Neuronal stem cell (in vitro differentiated cells): ENCODE results near the gene VPS9D1. TPM values are rescaled to one million over a fixed set of nuclear protein-coding genes. Genes with fewer than 3 reads are reported as not detected.

Experiments used
- DNase-seq: peaks from one replicate; pipeline ENCODE4 v3.0.0-alpha.2; 2013; ENCODE audit warnings: low spot score
- H2AFZ ChIP-seq: one replicate; pipeline ENCODE4 v1.6.1; 2013; ENCODE audit warnings: mild to moderate bottlenecking, low read length, inconsistent platforms
- H2AK5ac ChIP-seq: 2 replicates; pipeline ENCODE4 v1.6.1; 2013; ENCODE audit warnings: low read depth, mild to moderate bottlenecking, inconsistent platforms, low read length, moderate library complexity, mixed read lengths
- H2BK120ac ChIP-seq: 2 replicates; pipeline ENCODE4 v1.6.1; 2013; ENCODE audit warnings: low read depth, mild to moderate bottlenecking, inconsistent platforms, low read length, moderate library complexity, mixed read lengths
- H2BK12ac ChIP-seq: one replicate; pipeline ENCODE4 v1.6.1; 2013; ENCODE audit warnings: low read length, inconsistent platforms
- H2BK15ac ChIP-seq: 2 replicates; pipeline ENCODE4 v1.6.1; 2013; ENCODE audit warnings: mild to moderate bottlenecking, low read length, inconsistent platforms, mixed read lengths
- H2BK5ac ChIP-seq: one replicate; pipeline ENCODE4 v1.6.1; 2013; ENCODE audit warnings: inconsistent platforms, mild to moderate bottlenecking, low read length, moderate library complexity
- H3K14ac ChIP-seq: one replicate; pipeline ENCODE4 v1.6.1; 2013; ENCODE audit warnings: low read length, inconsistent platforms
- H3K18ac ChIP-seq: 2 replicates; pipeline ENCODE4 v1.6.1; 2013; ENCODE audit warnings: low read length, inconsistent platforms
- H3K23ac ChIP-seq: 2 replicates; pipeline ENCODE4 v1.6.1; 2013; ENCODE audit warnings: low read depth, mild to moderate bottlenecking, mixed read lengths, low read length, inconsistent platforms; ENCODE audit not compliant: poor library complexity
- H3K27ac ChIP-seq: replicated peaks from 3 replicates; pipeline ENCODE4 v1.5.1; 2013; ENCODE audit warnings: low read length, inconsistent platforms
- H3K27me3 ChIP-seq, 3 experiments: 2 replicates each; pipeline ENCODE4 v1.6.1; 2013; ENCODE audit warnings: low read length in 3 of 3, mild to moderate bottlenecking in 2 of 3, inconsistent platforms in 1 of 3, low read depth in 1 of 3, mixed read lengths in 1 of 3, moderate library complexity in 1 of 3; ENCODE audit not compliant: control insufficient read depth in 3 of 3, insufficient read depth in 3 of 3
- H3K36me3 ChIP-seq, 2 donors: replicated peaks in 1 of 2; 2 replicates each; pipeline ENCODE4 v1.6.1; 2013; ENCODE audit warnings: low read length in 2 of 2; ENCODE audit not compliant: control insufficient read depth in 2 of 2, insufficient read depth in 2 of 2
- H3K4ac ChIP-seq: 2 replicates; pipeline ENCODE4 v1.6.1; 2013; ENCODE audit warnings: inconsistent platforms, mild to moderate bottlenecking, low read length, moderate library complexity
- H3K4me1 ChIP-seq, 2 donors: 1 replicate in 1 of 2; 2 replicates in 1 of 2; pipeline ENCODE4 v1.6.1; 2013; ENCODE audit warnings: low read length in 2 of 2, low read depth in 1 of 2; ENCODE audit not compliant: control insufficient read depth in 2 of 2, insufficient read depth in 1 of 2
- H3K4me2 ChIP-seq: one replicate; pipeline ENCODE4 v1.6.1; 2013; ENCODE audit warnings: mild to moderate bottlenecking, low read length, inconsistent platforms; ENCODE audit not compliant: insufficient read depth, poor library complexity, severe bottlenecking
- H3K4me3 ChIP-seq, 2 donors: 2 replicates each; pipeline ENCODE4 v1.5.1; 2013; ENCODE audit warnings: low read length in 2 of 2, mild to moderate bottlenecking in 2 of 2, inconsistent platforms in 1 of 2, moderate library complexity in 1 of 2
- H3K79me1 ChIP-seq: one replicate; pipeline ENCODE4 v1.6.1; 2013; ENCODE audit warnings: low read depth, mild to moderate bottlenecking, inconsistent platforms, low read length, moderate library complexity
- H3K9ac ChIP-seq: one replicate; pipeline ENCODE4 v1.6.1; 2013; ENCODE audit warnings: mild to moderate bottlenecking, low read depth, low read length, inconsistent platforms; ENCODE audit not compliant: poor library complexity
- H3K9me3 ChIP-seq, 2 donors: replicated peaks in 1 of 2; 2 replicates each; pipeline versions ENCODE3 to v1.6.1; 2013; ENCODE audit warnings: low read length in 2 of 2, mild to moderate bottlenecking in 2 of 2, inconsistent platforms in 1 of 2, low read depth in 1 of 2, mixed read lengths in 1 of 2, moderate library complexity in 1 of 2; ENCODE audit not compliant: control insufficient read depth in 2 of 2, insufficient read depth in 1 of 2
- H4K8ac ChIP-seq: one replicate; pipeline ENCODE4 v1.6.1; 2013; ENCODE audit warnings: low read depth, mild to moderate bottlenecking, inconsistent platforms, low read length, moderate library complexity
- H4K91ac ChIP-seq: one replicate; pipeline ENCODE4 v1.6.1; 2013; ENCODE audit warnings: low read length, low read depth, mild to moderate bottlenecking, inconsistent platforms; ENCODE audit not compliant: poor library complexity
- WGBS, 2 donors: extraction: QIAGEN DNeasy Blood & Tissue Kit; methylation state at CpG; one replicate each; pipeline ENCODE4 v1.1.7; 2013; ENCODE audit warnings: missing lambda C conversion rate in 2 of 2, mixed read lengths in 1 of 2; ENCODE audit not compliant: insufficient read length in 2 of 2, insufficient replicate concordance in 1 of 2; ENCODE audit errors: extremely low coverage in 2 of 2; 5-methylcytosine and 5-hydroxymethylcytosine counted together
- polyA plus RNA-seq, 2 experiments: library from polyadenylated mRNA; stranded (reverse); fragments of 200-250 nt; gene quantifications; one replicate each; pipeline ENCODE4 v1.2.3, GENCODE V29; 2013

Gene VPS9D1
- 5.9 TPM for polyA plus RNA-seq (2013, experiment 1 of 2)
- polyA plus RNA-seq (2013, experiment 2 of 2), result 6.0 TPM

- Histone ChIP-seq H3K14ac (peak within 1 kb of the TSS; percentile 76), H3K79me1 (peaks cover 7% of the 10 kb centered on the region), H3K9ac (peak within 1 kb of the TSS; percentile 93), H2BK12ac (peak within 1 kb of the TSS; percentile 58), H2BK15ac (peak within 1 kb of the TSS; percentile 67), H3K9me3 (no peaks in the 10 kb centered on the region), H4K91ac (no peak within 1 kb of the TSS), H3K27me3 (peaks cover 0 to 17% (median 5%) of the 10 kb centered on the region in 3 experiments), H3K23ac (peak within 1 kb of the TSS; percentile 99), H3K4me2 (peak within 1 kb of the TSS; percentile 100), H2AFZ (peak within 1 kb of the TSS; percentile 99), H3K27ac (peak within 1 kb of the TSS; percentile 86), H3K4ac (no peak within 1 kb of the TSS), H3K4me1 (peaks cover 10 to 13% of the 10 kb centered on the region in 2 donors), H4K8ac (peak within 1 kb of the TSS; percentile 65), H3K18ac (peak within 1 kb of the TSS; percentile 99), H2BK5ac (peak within 1 kb of the TSS; percentile 29), H3K36me3 (peaks cover 14 to 29% of the 10 kb centered on the region in 2 donors), H2BK120ac (no peak within 1 kb of the TSS), H3K4me3 (peak within 1 kb of the TSS; percentile 92 to 97), H2AK5ac (no peak within 1 kb of the TSS)
- DNase-seq, result peak; percentile 81
- WGBS, 2 donors, result no CpG with 5 or more reads among the region's 103 CpGs
Measured at GRCh38 chr16:89720813-89721545, at the start of gene VPS9D1, which contains the start of gene ZNF276. Gene VPS9D1 (minus strand): TSS chr16:89720898. CDS start chr16:89720861, 37 bp downstream. Gene ZNF276 (plus strand): TSS chr16:89721537. CDS start chr16:89721641, 104 bp downstream.

GRCh38 chr16:89770367-89770766 lies 49.7 kb upstream of the VPS9D1 start:
- Histone ChIP-seq H3K27me3 (no peaks in the 10 kb centered on the region), H3K4me2 (no peak overlapping the region), H3K18ac (no peak overlapping the region), H2BK12ac (no peak overlapping the region), H3K9me3 (no peaks in the 10 kb centered on the region), H2BK5ac (no peak overlapping the region), H3K14ac (no peak overlapping the region), H3K36me3 (peaks cover 51 to 96% of the 10 kb centered on the region in 2 donors), H3K23ac (no peak overlapping the region), H2BK15ac (no peak overlapping the region), H2AK5ac (no peak overlapping the region), H3K79me1 (no peaks in the 10 kb centered on the region), H3K27ac (no peak overlapping the region), H4K8ac (no peak overlapping the region), H4K91ac (no peak overlapping the region), H3K4me3 (no peak overlapping the region), H2BK120ac (no peak overlapping the region), H3K4ac (no peak overlapping the region), H3K4me1 (no peaks in the 10 kb centered on the region), H2AFZ (no peak overlapping the region), H3K9ac (no peak overlapping the region)
- DNase-seq, result no peak
- no CpG with 5 or more reads among the region's 16 CpGs for WGBS, 2 donors

GRCh38 chr16:89765292-89765830 lies 44.7 kb upstream of the VPS9D1 start:
- no CpG with 5 or more reads among the region's 10 CpGs for WGBS, 2 donors
- H2AFZ ChIP-seq, result no peak overlapping the region
- H3K23ac ChIP-seq, result no peak overlapping the region
- no peak overlapping the region for H3K4ac ChIP-seq
- no peak overlapping the region for H2AK5ac ChIP-seq
- H3K9ac ChIP-seq, result no peak overlapping the region
- H2BK12ac ChIP-seq, result no peak overlapping the region
- H2BK5ac ChIP-seq, result peak overlapping the region; percentile 53
- no peak overlapping the region for H3K27ac ChIP-seq
- no peaks in the 10 kb centered on the region for H3K79me1 ChIP-seq
- no peak overlapping the region for H3K4me3 ChIP-seq
- no peak overlapping the region for H3K18ac ChIP-seq
- H2BK15ac ChIP-seq, result no peak overlapping the region
- H2BK120ac ChIP-seq, result no peak overlapping the region
- H3K4me2 ChIP-seq, result no peak overlapping the region
- H3K36me3 ChIP-seq, result peaks cover 50 to 97% of the 10 kb centered on the region in 2 donors
- no peak overlapping the region for H4K8ac ChIP-seq
- no peaks in the 10 kb centered on the region for H3K27me3 ChIP-seq
- DNase-seq, result no peak
- no peaks in the 10 kb centered on the region for H3K4me1 ChIP-seq
- peaks cover 0 to 2% of the 10 kb centered on the region in 2 donors for H3K9me3 ChIP-seq
- H3K14ac ChIP-seq, result no peak overlapping the region
- H4K91ac ChIP-seq, result no peak overlapping the region

GRCh38 chr16:89764711-89765201 lies 44.1 kb upstream of the VPS9D1 start:
- H3K36me3 ChIP-seq, result peaks cover 45 to 97% of the 10 kb centered on the region in 2 donors
- no peak overlapping the region for H3K4ac ChIP-seq
- no peaks in the 10 kb centered on the region for H3K79me1 ChIP-seq
- H3K14ac ChIP-seq, result no peak overlapping the region
- no peak overlapping the region for H3K27ac ChIP-seq
- peaks cover 0 to 2% of the 10 kb centered on the region in 2 donors for H3K9me3 ChIP-seq
- DNase-seq, result no peak
- H4K91ac ChIP-seq, result no peak overlapping the region
- H3K4me1 ChIP-seq, result no peaks in the 10 kb centered on the region
- no peak overlapping the region for H2BK15ac ChIP-seq
- no peak overlapping the region for H2BK120ac ChIP-seq
- H2BK12ac ChIP-seq, result no peak overlapping the region
- WGBS, 2 donors, result no CpG with 5 or more reads among the region's 18 CpGs
- no peak overlapping the region for H3K18ac ChIP-seq
- no peak overlapping the region for H4K8ac ChIP-seq
- no peak overlapping the region for H2AK5ac ChIP-seq
- no peak overlapping the region for H2BK5ac ChIP-seq
- no peak overlapping the region for H3K4me2 ChIP-seq
- H3K9ac ChIP-seq, result no peak overlapping the region
- no peak overlapping the region for H3K23ac ChIP-seq
- H3K27me3 ChIP-seq, result no peaks in the 10 kb centered on the region
- no peak overlapping the region for H2AFZ ChIP-seq
- H3K4me3 ChIP-seq, result no peak overlapping the region
